GM12891 (cell line): ENCODE data around the gene MIPOL1.

Experiments used
- DNase-seq: peaks from one replicate; pipeline ENCODE4 v3.0.0; 2011; ENCODE audit warnings: low spot score; ENCODE audit not compliant: insufficient read length
- FAIRE-seq: peaks from 2 replicates; lab custom pipeline; 2011; peaks lifted over from hg19 to GRCh38; lab: Jason Lieb, UNC
- PAX5 ChIP-seq: IDR thresholded peaks from 2 replicates; pipeline ENCODE4 v1.6.1; 2011; ENCODE audit warnings: low read length, moderate library complexity, mild to moderate bottlenecking; ENCODE audit not compliant: insufficient read depth, severe bottlenecking
- POLR2A ChIP-seq: IDR thresholded peaks from 2 replicates; pipeline ENCODE4 v1.6.1; 2011; ENCODE audit warnings: low read depth, low read length, control low read depth
- POLR2AphosphoS5 ChIP-seq: IDR thresholded peaks from 2 replicates; pipeline ENCODE4 v1.6.1; 2011; ENCODE audit warnings: low read depth, low read length, control low read depth
- POU2F2 ChIP-seq: IDR thresholded peaks from 2 replicates; pipeline ENCODE4 v1.6.1; 2011; ENCODE audit warnings: low read depth, mild to moderate bottlenecking, control low read depth, low read length, moderate library complexity
- SPI1 ChIP-seq: IDR thresholded peaks from 2 replicates; pipeline ENCODE4 v1.6.1; 2011; ENCODE audit warnings: low read depth, low read length, control low read depth
- TAF1 ChIP-seq: IDR thresholded peaks from 2 replicates; pipeline ENCODE4 v1.6.1; 2011; ENCODE audit warnings: low read depth, low read length, control low read depth

Gene MIPOL1

GRCh38 chr14:37573356-37573755 lies 375.6 kb downstream of the MIPOL1 start:
- DNase-seq (no peak), FAIRE-seq (no peak)
- TF ChIP-seq POU2F2 (no peak), SPI1 (no peak), POLR2AphosphoS5 (no peak), POLR2A (no peak), TAF1 (no peak), PAX5 (no peak)

- TF ChIP-seq PAX5 (no peak), SPI1 (no peak), POLR2A (no peak), POU2F2 (no peak), POLR2AphosphoS5 (no peak), TAF1 (no peak)
- no peak for FAIRE-seq
These were observed 381.5 kb downstream of the MIPOL1 start for GRCh38 chr14:37579274-37579673.

GRCh38 chr14:37580146-37580545 lies 382.4 kb downstream of the MIPOL1 start:
- TF ChIP-seq POU2F2 (no peak), POLR2AphosphoS5 (no peak), TAF1 (no peak), PAX5 (no peak), POLR2A (no peak), SPI1 (no peak)
- no peak for FAIRE-seq
- no peak for DNase-seq

More at GRCh38 chr14:37579274-37579673, 381.5 kb downstream of the MIPOL1 start:
- no peak for DNase-seq

GRCh38 chr14:37583358-37584210 lies 385.8 kb downstream of the MIPOL1 start:
- TF ChIP-seq PAX5 (no peak), POLR2A (no peak), POLR2AphosphoS5 (no peak)
- no peak for FAIRE-seq
- DNase-seq = no peak

GRCh38 chr14:37584211-37585100 lies 386.7 kb downstream of the MIPOL1 start:
- FAIRE-seq (no peak), DNase-seq (no peak)
- TF ChIP-seq POLR2A (no peak), SPI1 (no peak), TAF1 (no peak), PAX5 (no peak), POLR2AphosphoS5 (no peak)

GRCh38 chr14:37585101-37585511 lies 387.4 kb downstream of the MIPOL1 start:
- FAIRE-seq = no peak
- TF ChIP-seq POU2F2 (no peak), SPI1 (no peak), POLR2A (no peak), PAX5 (no peak), TAF1 (no peak)
- no peak for DNase-seq

GRCh38 chr14:37585971-37586796 lies 388.4 kb downstream of the MIPOL1 start:
- FAIRE-seq = no peak
- DNase-seq = no peak
- TF ChIP-seq TAF1 = no peak
- TF ChIP-seq POLR2AphosphoS5 = no peak
- no peak for TF ChIP-seq SPI1
- TF ChIP-seq POU2F2 = no peak
- no peak for TF ChIP-seq POLR2A
- TF ChIP-seq PAX5 = no peak

GRCh38 chr14:37586797-37587130 lies 389.0 kb downstream of the MIPOL1 start:
- TF ChIP-seq PAX5 = no peak
- no peak for TF ChIP-seq POLR2AphosphoS5
- no peak for TF ChIP-seq POU2F2
- TF ChIP-seq POLR2A = no peak
- no peak for TF ChIP-seq SPI1
- no peak for TF ChIP-seq TAF1
- DNase-seq (no peak), FAIRE-seq (no peak)
